Caco-2 (cell line): Measurements from ENCODE around the gene TTC7B. TPM values are rescaled to one million over a fixed set of nuclear protein-coding genes. Genes with fewer than 3 reads are reported as not detected.

ENCODE experiments used
- BruUV-seq: library from RNA; stranded (reverse); fragments of 400-500 nt; replicated peaks from 2 replicates; lab custom pipeline; 2021; lab: Mats Ljungman, UMichigan
- CTCF ChIA-PET: fragments of 300-600 bp; sonication (Branson Sonifier 250); formaldehyde crosslinking; loops from one replicate; lab custom pipeline; 2022; ENCODE audit warnings: antibody characterized with exemption; lab: Charles Lee
- POLR2A ChIA-PET: fragments of 300-600 bp; sonication (Branson Sonifier 250); formaldehyde crosslinking; loops from one replicate; lab custom pipeline; 2022; ENCODE audit warnings: antibody characterized with exemption; lab: Charles Lee
- DNase-seq, 2 experiments: peaks; one replicate each; pipeline versions ENCODE4 v3.0.0 to v3.0.0-alpha.2; 2020 to 2022
- H3K27me3 ChIP-seq: replicated peaks from 2 replicates; pipeline ENCODE4 v1.6.0; 2011; ENCODE audit warnings: low read length; ENCODE audit not compliant: control insufficient read depth, insufficient read depth
- H3K36me3 ChIP-seq: 2 replicates; pipeline ENCODE4 v1.5.1; 2011; ENCODE audit warnings: low read length; ENCODE audit not compliant: control insufficient read depth, insufficient read depth
- H3K4me1 ChIP-seq: fragments of 250-450 bp; sonication (Bioruptor Pico); 2 replicates; pipeline ENCODE4 v1.5.1; 2020; ENCODE audit warnings: mild to moderate bottlenecking
- H3K4me3 ChIP-seq: 2 replicates; pipeline ENCODE4 v1.5.1; 2011; ENCODE audit warnings: low read depth, mild to moderate bottlenecking, control low read depth, low read length
- H3K9me3 ChIP-seq: fragments of 250-450 bp; sonication (Bioruptor Pico); 2 replicates; pipeline ENCODE4 v1.5.1; 2020; ENCODE audit warnings: mild to moderate bottlenecking, moderate library complexity
- H3K27ac Mint-ChIP-seq: one replicate; pipeline ENCODE4 v1.8.0; 2022; ENCODE audit warnings: mixed read lengths; ENCODE audit not compliant: unreplicated experiment
- H3K27me3 Mint-ChIP-seq: one replicate; pipeline ENCODE4 v1.8.0; 2022; ENCODE audit warnings: mixed read lengths; ENCODE audit not compliant: insufficient read depth, unreplicated experiment
- H3K36me3 Mint-ChIP-seq: one replicate; pipeline ENCODE4 v1.8.0; 2022; ENCODE audit warnings: mild to moderate bottlenecking, mixed read lengths; ENCODE audit not compliant: insufficient read depth, unreplicated experiment
- H3K4me1 Mint-ChIP-seq: one replicate; pipeline ENCODE4 v1.8.0; 2022; ENCODE audit warnings: low read depth, mixed read lengths; ENCODE audit not compliant: unreplicated experiment
- H3K4me3 Mint-ChIP-seq: one replicate; pipeline ENCODE4 v1.8.0; 2022; ENCODE audit warnings: mild to moderate bottlenecking, moderate library complexity, mixed read lengths; ENCODE audit not compliant: unreplicated experiment
- H3K9me3 Mint-ChIP-seq: one replicate; pipeline ENCODE4 v1.8.0; 2022; ENCODE audit warnings: mixed read lengths; ENCODE audit not compliant: unreplicated experiment
- intact Hi-C: fragments of 100-400 bp; cut with micrococcal nuclease; formaldehyde crosslinking; loops from one replicate; pipeline ENCODE4 v1.10.0; 2022; ENCODE audit not compliant: unreplicated experiment
- total RNA-seq: library from RNA; stranded (reverse); gene quantifications from 2 replicates; pipeline ENCODE4 v1.2.3, GENCODE V29; 2022
- TF ChIP-seq, protein P1 (sequence below), 2 experiments: fragments of 200-600 bp in 1 of 2; IDR thresholded peaks; 1 replicate in 1 of 2; 2 replicates in 1 of 2; pipeline versions ENCODE4 v1.5.1 to v1.8.0; 2011 to 2022; ENCODE audit warnings: antibody characterized with exemption in 1 of 2, control low read depth in 1 of 2, inconsistent platforms in 1 of 2, low read depth in 1 of 2, low read length in 1 of 2, mild to moderate bottlenecking in 1 of 2, moderate library complexity in 1 of 2; ENCODE audit not compliant: insufficient read depth in 1 of 2, severe bottlenecking in 1 of 2, unreplicated experiment in 1 of 2

TTC7B gene
- total RNA-seq, 1 experiment from 2014 or later: 28.5 TPM

GRCh38 chr14:90556666-90557450 is 259.4 kb downstream of the TTC7B start:
- Mint-ChIP-seq H3K36me3 (no peaks in the 10 kb centered on the region), H3K4me3 (no peak overlapping the region), H3K27me3 (no peaks in the 10 kb centered on the region), H3K27ac (no peak overlapping the region), H3K4me1 (no peaks in the 10 kb centered on the region), H3K9me3 (no peaks in the 10 kb centered on the region)
- DNase-seq: peak in 1 of 2 experiments; percentile 15
- POLR2A ChIA-PET: no interaction called here
- Histone ChIP-seq H3K4me1 (peaks cover 13% of the 10 kb centered on the region; the same call in 1 of the 2 replicates), H3K27me3 (no peaks in the 10 kb centered on the region), H3K4me3 (no peak overlapping the region), H3K36me3 (no peaks in the 10 kb centered on the region), H3K9me3 (no peaks in the 10 kb centered on the region)
- BruUV-seq: no TSS peak
- CTCF ChIA-PET: no interaction called here
- TF ChIP-seq, protein P1, sequence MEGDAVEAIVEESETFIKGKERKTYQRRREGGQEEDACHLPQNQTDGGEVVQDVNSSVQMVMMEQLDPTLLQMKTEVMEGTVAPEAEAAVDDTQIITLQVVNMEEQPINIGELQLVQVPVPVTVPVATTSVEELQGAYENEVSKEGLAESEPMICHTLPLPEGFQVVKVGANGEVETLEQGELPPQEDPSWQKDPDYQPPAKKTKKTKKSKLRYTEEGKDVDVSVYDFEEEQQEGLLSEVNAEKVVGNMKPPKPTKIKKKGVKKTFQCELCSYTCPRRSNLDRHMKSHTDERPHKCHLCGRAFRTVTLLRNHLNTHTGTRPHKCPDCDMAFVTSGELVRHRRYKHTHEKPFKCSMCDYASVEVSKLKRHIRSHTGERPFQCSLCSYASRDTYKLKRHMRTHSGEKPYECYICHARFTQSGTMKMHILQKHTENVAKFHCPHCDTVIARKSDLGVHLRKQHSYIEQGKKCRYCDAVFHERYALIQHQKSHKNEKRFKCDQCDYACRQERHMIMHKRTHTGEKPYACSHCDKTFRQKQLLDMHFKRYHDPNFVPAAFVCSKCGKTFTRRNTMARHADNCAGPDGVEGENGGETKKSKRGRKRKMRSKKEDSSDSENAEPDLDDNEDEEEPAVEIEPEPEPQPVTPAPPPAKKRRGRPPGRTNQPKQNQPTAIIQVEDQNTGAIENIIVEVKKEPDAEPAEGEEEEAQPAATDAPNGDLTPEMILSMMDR (IDR thresholded peaks at IDR 0.05; ENCODE audit: insufficient read depth in 1 of 2, low read depth in 1 of 2, low read length in 1 of 2, severe bottlenecking in 1 of 2, unreplicated experiment in 1 of 2): peak in 1 of 2 experiments; percentile 30
- intact Hi-C loops: no loop called here

DNA sequence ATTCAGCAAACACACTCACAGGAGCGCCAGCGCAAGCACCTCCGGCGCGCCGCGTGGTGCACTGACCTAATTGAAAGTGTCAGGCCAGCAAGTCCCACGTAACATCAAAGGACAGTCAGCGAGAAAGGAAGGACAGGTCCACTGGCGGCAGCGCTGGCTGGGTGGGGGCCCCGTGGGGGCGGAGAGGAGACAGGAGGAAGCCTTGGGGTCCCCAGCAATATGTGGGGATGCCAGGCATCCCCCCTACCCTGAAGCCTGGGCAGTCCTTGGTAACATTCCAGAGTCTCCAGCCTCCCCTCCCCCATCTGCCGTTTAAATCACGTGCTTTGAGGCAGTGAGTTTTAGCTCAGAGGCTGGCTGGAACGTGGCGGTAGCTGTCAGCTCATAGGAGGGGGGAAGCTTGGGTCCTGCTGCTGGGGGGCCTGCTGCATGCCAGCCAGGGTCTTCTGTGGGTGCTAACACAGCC is 260.2 kb downstream of the TTC7B start:
- Mint-ChIP-seq H3K4me3 (peak overlapping the region; percentile 71), H3K36me3 (no peaks in the 10 kb centered on the region), H3K9me3 (no peaks in the 10 kb centered on the region), H3K27ac (peak overlapping the region; percentile 61), H3K27me3 (no peaks in the 10 kb centered on the region), H3K4me1 (no peaks in the 10 kb centered on the region)
- ChIA-PET POLR2A (no interaction called here), CTCF (no interaction called here)
- no peaks in the 10 kb centered on the region for H3K9me3 ChIP-seq
- peaks cover 13% of the 10 kb centered on the region; the same call in 1 of the 2 replicates for H3K4me1 ChIP-seq
- intact Hi-C loops: no loop called here
- no TSS peak for BruUV-seq
- DNase-seq: no peak
- TF ChIP-seq, protein P1 (IDR thresholded peaks at IDR 0.05; ENCODE audit: insufficient read depth in 1 of 2, low read depth in 1 of 2, low read length in 1 of 2, severe bottlenecking in 1 of 2, unreplicated experiment in 1 of 2): no peak
- H3K36me3 ChIP-seq: no peaks in the 10 kb centered on the region
- no peaks in the 10 kb centered on the region for H3K27me3 ChIP-seq
- no peak overlapping the region for H3K4me3 ChIP-seq

GRCh38 chr14:90555126-90556011 is 260.9 kb downstream of the TTC7B start:
- peaks cover 6% of the 10 kb centered on the region for H3K4me1 Mint-ChIP-seq
- intact Hi-C loops: no loop called here
- POLR2A ChIA-PET: no interaction called here
- CTCF ChIA-PET: no interaction called here
- Histone ChIP-seq H3K9me3 (no peaks in the 10 kb centered on the region), H3K36me3 (no peaks in the 10 kb centered on the region), H3K27me3 (no peaks in the 10 kb centered on the region), H3K4me1 (peaks cover 16% of the 10 kb centered on the region), H3K4me3 (no peak overlapping the region)
- TF ChIP-seq, protein P1 (IDR thresholded peaks at IDR 0.05; ENCODE audit: insufficient read depth in 1 of 2, low read depth in 1 of 2, low read length in 1 of 2, severe bottlenecking in 1 of 2, unreplicated experiment in 1 of 2): no peak
- peak overlapping the region; percentile 61 for H3K27ac Mint-ChIP-seq
- no peaks in the 10 kb centered on the region for H3K9me3 Mint-ChIP-seq
- DNase-seq: no peak
- BruUV-seq: no TSS peak
- peak overlapping the region; percentile 71 for H3K4me3 Mint-ChIP-seq
- no peaks in the 10 kb centered on the region for H3K36me3 Mint-ChIP-seq
- no peaks in the 10 kb centered on the region for H3K27me3 Mint-ChIP-seq
